ENCODE results near the gene CYFIP1.
A peak's percentile ranks its signal among the peaks of the same experiment; 100 is the strongest.
"Not testable (repeated sequence)": the region's sequence is repeated elsewhere in the genome, so short reads cannot be mapped to it uniquely, and the experiment has no call there.

The CYFIP1 gene

GRCh38 chr15:23003736-23004135 lies 23.6 kb upstream of the CYFIP1 start:
- no peaks in the 10 kb centered on the region for H3K27me3 Mint-ChIP-seq (ENCODE audit: low read depth)
- no peaks in the 10 kb centered on the region for H3K9me3 Mint-ChIP-seq
- H3K27ac Mint-ChIP-seq, result no peak overlapping the region
- no peak for TF ChIP-seq CTCF (IDR thresholded peaks at IDR 0.05; ENCODE audit: unreplicated experiment in 3 of 3)
- H3K36me3 Mint-ChIP-seq (ENCODE audit: low read depth), result peaks cover 62% of the 10 kb centered on the region
- H3K4me3 Mint-ChIP-seq, result no peak overlapping the region
- no peaks in the 10 kb centered on the region for H3K4me1 Mint-ChIP-seq

- Mint-ChIP-seq H3K4me1 (no peaks in the 10 kb centered on the region), H3K27ac (no peak overlapping the region), H3K36me3 (ENCODE audit: low read depth) (peaks cover 59% of the 10 kb centered on the region), H3K4me3 (no peak overlapping the region), H3K27me3 (ENCODE audit: low read depth) (no peaks in the 10 kb centered on the region), H3K9me3 (no peaks in the 10 kb centered on the region)
- TF ChIP-seq CTCF (IDR thresholded peaks at IDR 0.05; ENCODE audit: unreplicated experiment in 3 of 3), result no peak
Observed at GRCh38 chr15:23002920-23003319, 22.8 kb upstream of the CYFIP1 start.

GRCh38 chr15:22995795-22996194 lies 15.6 kb upstream of the CYFIP1 start:
- Mint-ChIP-seq H3K36me3 (ENCODE audit: low read depth) (peaks cover 28% of the 10 kb centered on the region), H3K4me3 (no peak overlapping the region), H3K9me3 (no peaks in the 10 kb centered on the region), H3K27ac (no peak overlapping the region), H3K4me1 (no peaks in the 10 kb centered on the region), H3K27me3 (ENCODE audit: low read depth) (no peaks in the 10 kb centered on the region)
- no peak for TF ChIP-seq CTCF (IDR thresholded peaks at IDR 0.05; ENCODE audit: unreplicated experiment in 3 of 3)

GRCh38 chr15:22992024-22992326 lies 11.8 kb upstream of the CYFIP1 start:
- Mint-ChIP-seq H3K9me3 (no peaks in the 10 kb centered on the region), H3K36me3 (ENCODE audit: low read depth) (peaks cover 19% of the 10 kb centered on the region), H3K4me1 (no peaks in the 10 kb centered on the region), H3K27me3 (ENCODE audit: low read depth) (no peaks in the 10 kb centered on the region), H3K27ac (no peak overlapping the region), H3K4me3 (no peak overlapping the region)
- TF ChIP-seq CTCF (IDR thresholded peaks at IDR 0.05; ENCODE audit: unreplicated experiment in 3 of 3), result no peak

- H3K36me3 Mint-ChIP-seq (ENCODE audit: low read depth), result peaks cover 10% of the 10 kb centered on the region
- H3K27ac Mint-ChIP-seq, result no peak overlapping the region
- no peaks in the 10 kb centered on the region for H3K9me3 Mint-ChIP-seq
- H3K4me1 Mint-ChIP-seq, result no peaks in the 10 kb centered on the region
- H3K27me3 Mint-ChIP-seq (ENCODE audit: low read depth), result no peaks in the 10 kb centered on the region
- TF ChIP-seq CTCF (IDR thresholded peaks at IDR 0.05; ENCODE audit: unreplicated experiment in 3 of 3), result no peak
- H3K4me3 Mint-ChIP-seq, result no peak overlapping the region
Observed at GRCh38 chr15:22989576-22990477, 9.7 kb upstream of the CYFIP1 start.

GRCh38 chr15:22988811-22989210 lies 8.6 kb upstream of the CYFIP1 start:
- Mint-ChIP-seq H3K27me3 (ENCODE audit: low read depth) (no peaks in the 10 kb centered on the region), H3K27ac (no peak overlapping the region), H3K4me3 (no peak overlapping the region), H3K36me3 (ENCODE audit: low read depth) (peaks cover 6% of the 10 kb centered on the region), H3K9me3 (no peaks in the 10 kb centered on the region), H3K4me1 (no peaks in the 10 kb centered on the region)
- no peak for TF ChIP-seq CTCF (IDR thresholded peaks at IDR 0.05; ENCODE audit: unreplicated experiment in 3 of 3)

GRCh38 chr15:22981931-22982330 lies 1.8 kb upstream of the CYFIP1 start:
- H3K4me1 Mint-ChIP-seq, result peaks cover 11% of the 10 kb centered on the region
- not testable (repeated sequence) for H3K27me3 Mint-ChIP-seq (ENCODE audit: low read depth); H3K36me3 Mint-ChIP-seq (ENCODE audit: low read depth); H3K9me3 Mint-ChIP-seq; H3K27ac Mint-ChIP-seq
- H3K4me3 Mint-ChIP-seq, result peak overlapping the region in 2 of 3 experiments; percentile 85 to 94

Data from nephron (organoid).